K562 (cell line): ENCODE results near the gene NAV2. TPM values are rescaled to one million over a fixed set of nuclear protein-coding genes. Genes with fewer than 3 reads are reported as not detected.
A peak's percentile ranks its signal among the peaks of the same experiment; 100 is the strongest.

Experiments used
- ATF7 ChIP-seq: fragments of 450-650 bp; IDR thresholded peaks from 2 replicates; pipeline ENCODE4 v1.7.1; 2014; ENCODE audit warnings: mild to moderate bottlenecking, moderate library complexity
- CC2D1A ChIP-seq: fragments of 450-650 bp; IDR thresholded peaks from 2 replicates; pipeline ENCODE4 v1.6.1; 2017; ENCODE audit warnings: mild to moderate bottlenecking
- DIDO1 ChIP-seq: fragments of 450-650 bp; IDR thresholded peaks from 2 replicates; pipeline ENCODE4 v1.6.1; 2016; ENCODE audit warnings: low read depth, missing biosample characterization, missing genetic modification characterization
- GATAD2A ChIP-seq: fragments of 450-650 bp; IDR thresholded peaks from 2 replicates; pipeline ENCODE4 v1.6.1; 2017
- HDAC2 ChIP-seq: fragments of 450-650 bp; IDR thresholded peaks from 2 replicates; pipeline ENCODE4 v1.6.1; 2016; ENCODE audit warnings: mild to moderate bottlenecking
- IFI16 ChIP-seq: fragments of 250-450 bp; sonication (Bioruptor Pico); IDR thresholded peaks from 2 replicates; pipeline ENCODE4 v2.1.2; 2022; ENCODE audit warnings: mild to moderate bottlenecking, inconsistent platforms
- JUND ChIP-seq, 2 experiments: IDR thresholded peaks; 2 replicates in 1 of 2; 3 replicates in 1 of 2; pipeline ENCODE4 v1.6.1; 2011; ENCODE audit warnings: borderline replicate concordance in 2 of 2, low read depth in 2 of 2, low read length in 2 of 2, improper control_type of control experiment in 1 of 2, missing biosample characterization in 1 of 2, missing genetic modification characterization in 1 of 2, missing genetic modification reagents in 1 of 2
- KDM1A ChIP-seq, 2 experiments: fragments of 450-650 bp; IDR thresholded peaks; 2 replicates each; pipeline ENCODE4 v1.6.1; 2016; ENCODE audit warnings: mild to moderate bottlenecking in 2 of 2
- MAZ ChIP-seq, 2 experiments: fragments of 450-650 bp in 1 of 2; sonication (generic) in 1 of 2; formaldehyde crosslinking; IDR thresholded peaks in 1 of 2; conservative IDR thresholded peaks in 1 of 2; 2 replicates each; pipeline versions ENCODE4 v1.4.0 to v1.5.0; 2020; ENCODE audit warnings: mild to moderate bottlenecking in 1 of 2, missing genetic modification reagents in 1 of 2
- MYC ChIP-seq, 2 experiments: fragments of 250-450 bp in 1 of 2; sonication (Bioruptor Pico) in 1 of 2; IDR thresholded peaks; 2 replicates each; pipeline versions ENCODE4 v1.5.1 to v1.6.1; 2012 to 2021; ENCODE audit warnings: low read depth in 2 of 2, borderline replicate concordance in 1 of 2, improper control_type of control experiment in 1 of 2, low read length in 1 of 2, mild to moderate bottlenecking in 1 of 2, moderate library complexity in 1 of 2
- NCOA1 ChIP-seq: fragments of 450-650 bp; IDR thresholded peaks from 2 replicates; pipeline ENCODE4 v1.6.1; 2016; ENCODE audit warnings: low read depth
- SMARCA4 ChIP-seq: fragments of 450-650 bp; IDR thresholded peaks from 2 replicates; pipeline ENCODE4 v1.6.1; 2016
- SOX6 ChIP-seq: fragments of 450-650 bp; IDR thresholded peaks from 2 replicates; pipeline ENCODE4 v1.6.1; 2014; ENCODE audit warnings: mild to moderate bottlenecking
- ZNF431 ChIP-seq: sonication (generic); formaldehyde crosslinking; IDR thresholded peaks from 2 replicates; pipeline ENCODE4 v1.8.0; 2022; ENCODE audit warnings: mild to moderate bottlenecking, missing genetic modification reagents
- ZNF436 ChIP-seq: fragments of 250-450, 450-650 bp; sonication (Bioruptor Pico); formaldehyde crosslinking; IDR thresholded peaks from 2 replicates; pipeline ENCODE4 v1.7.0; 2020; ENCODE audit warnings: mild to moderate bottlenecking
- polyA plus RNA-seq, 8 experiments: library from polyadenylated mRNA; depleted of rRNA in 4 of 8; stranded (reverse) in 5 of 8; unstranded in 3 of 8; fragments of >200 nt; fragmentation: Nextera tagmentation in 2 of 8; fragmentation: Illumina TruSeq in 1 of 8; extraction: Ambion mirVana in 2 of 8; extraction: Trizol in 1 of 8; gene quantifications; 2 replicates each; pipeline versions ENCODE4 v1.2.1 to v1.2.3, GENCODE V29; 2011 to 2014; ENCODE audit warnings: inconsistent platforms in 1 of 8, missing spikeins in 1 of 8
- total RNA-seq, 7 experiments: library from RNA; depleted of rRNA in 6 of 7; stranded (reverse); fragments of >200 nt in 6 of 7; fragmentation: Illumina TruSeq in 2 of 7; extraction: Trizol in 2 of 7; gene quantifications; 2 replicates each; pipeline versions ENCODE4 v1.2.1 to v1.2.3, GENCODE V29; 2011 to 2021; ENCODE audit warnings: low replicate concordance in 1 of 7
- TF ChIP-seq, protein P1 (sequence below), 2 experiments: fragments of 450-650 bp in 1 of 2; sonication (generic) in 1 of 2; formaldehyde crosslinking in 1 of 2; IDR thresholded peaks; 2 replicates each; pipeline versions ENCODE4 v1.7.1 to v1.9.0; 2016 to 2022; ENCODE audit warnings: inconsistent platforms in 1 of 2, mild to moderate bottlenecking in 1 of 2, missing genetic modification reagents in 1 of 2
- TF ChIP-seq, protein P2 (sequence below): fragments of 250-450 bp; sonication (Bioruptor Pico); IDR thresholded peaks from 2 replicates; pipeline ENCODE4 v1.5.0; 2021; ENCODE audit warnings: mild to moderate bottlenecking, borderline replicate concordance

NAV2 gene
- total and polyA plus RNA-seq, 9 of the 15 experiments (the other 6 are each of a cell fraction or from before 2014, with no cell fraction given): 0.03 to 0.35 (median 0.05) TPM

DNA sequence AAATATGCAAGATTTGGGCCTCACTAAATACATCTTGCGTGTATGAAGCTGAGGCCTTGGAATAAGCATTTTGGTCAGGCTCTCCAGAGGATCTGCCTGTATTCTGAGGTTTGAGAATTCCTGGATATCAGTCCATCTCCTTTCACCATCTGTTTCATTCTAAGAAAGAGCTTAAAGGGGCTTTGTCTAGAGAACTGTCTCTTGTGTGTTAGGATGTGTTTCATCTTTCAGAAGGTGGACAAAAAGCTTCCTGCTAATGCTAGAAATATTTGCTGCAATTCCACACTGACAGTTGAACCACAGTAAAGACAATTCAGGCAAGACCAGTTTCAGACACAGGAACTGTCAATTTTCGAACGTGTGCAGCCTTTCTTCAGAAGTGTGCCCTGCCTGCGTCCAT, 262.2 kb downstream of the NAV2 start (continued):
- TF ChIP-seq, protein P1, sequence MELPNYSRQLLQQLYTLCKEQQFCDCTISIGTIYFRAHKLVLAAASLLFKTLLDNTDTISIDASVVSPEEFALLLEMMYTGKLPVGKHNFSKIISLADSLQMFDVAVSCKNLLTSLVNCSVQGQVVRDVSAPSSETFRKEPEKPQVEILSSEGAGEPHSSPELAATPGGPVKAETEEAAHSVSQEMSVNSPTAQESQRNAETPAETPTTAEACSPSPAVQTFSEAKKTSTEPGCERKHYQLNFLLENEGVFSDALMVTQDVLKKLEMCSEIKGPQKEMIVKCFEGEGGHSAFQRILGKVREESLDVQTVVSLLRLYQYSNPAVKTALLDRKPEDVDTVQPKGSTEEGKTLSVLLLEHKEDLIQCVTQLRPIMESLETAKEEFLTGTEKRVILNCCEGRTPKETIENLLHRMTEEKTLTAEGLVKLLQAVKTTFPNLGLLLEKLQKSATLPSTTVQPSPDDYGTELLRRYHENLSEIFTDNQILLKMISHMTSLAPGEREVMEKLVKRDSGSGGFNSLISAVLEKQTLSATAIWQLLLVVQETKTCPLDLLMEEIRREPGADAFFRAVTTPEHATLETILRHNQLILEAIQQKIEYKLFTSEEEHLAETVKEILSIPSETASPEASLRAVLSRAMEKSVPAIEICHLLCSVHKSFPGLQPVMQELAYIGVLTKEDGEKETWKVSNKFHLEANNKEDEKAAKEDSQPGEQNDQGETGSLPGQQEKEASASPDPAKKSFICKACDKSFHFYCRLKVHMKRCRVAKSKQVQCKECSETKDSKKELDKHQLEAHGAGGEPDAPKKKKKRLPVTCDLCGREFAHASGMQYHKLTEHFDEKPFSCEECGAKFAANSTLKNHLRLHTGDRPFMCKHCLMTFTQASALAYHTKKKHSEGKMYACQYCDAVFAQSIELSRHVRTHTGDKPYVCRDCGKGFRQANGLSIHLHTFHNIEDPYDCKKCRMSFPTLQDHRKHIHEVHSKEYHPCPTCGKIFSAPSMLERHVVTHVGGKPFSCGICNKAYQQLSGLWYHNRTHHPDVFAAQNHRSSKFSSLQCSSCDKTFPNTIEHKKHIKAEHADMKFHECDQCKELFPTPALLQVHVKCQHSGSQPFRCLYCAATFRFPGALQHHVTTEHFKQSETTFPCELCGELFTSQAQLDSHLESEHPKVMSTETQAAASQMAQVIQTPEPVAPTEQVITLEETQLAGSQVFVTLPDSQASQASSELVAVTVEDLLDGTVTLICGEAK (IDR thresholded peaks at IDR 0.05): 0 out of 2 replicates have a peak, but pooled peaks have one; percentile 6
- TF ChIP-seq, protein P1 (CRISPR knock-in tag; IDR thresholded peaks at IDR 0.05): no peak
- peak; percentile 53; the same call in 1 of the 2 replicates for TF ChIP-seq HDAC2
- TF ChIP-seq MAZ (CRISPR knock-in tag; conservative IDR thresholded peaks at IDR 0.05 in 1 of 2, IDR thresholded peaks at IDR 0.05 in 1 of 2): peak in 1 of 2 experiments; percentile 42; a peak in 1 of 4 replicates
- TF ChIP-seq KDM1A (IDR thresholded peaks at IDR 0.05): peak; percentile 67 to 85; a peak in 3 of 4 replicates
- TF ChIP-seq ZNF436 (CRISPR knock-in tag): no peak
- TF ChIP-seq, protein P2, sequence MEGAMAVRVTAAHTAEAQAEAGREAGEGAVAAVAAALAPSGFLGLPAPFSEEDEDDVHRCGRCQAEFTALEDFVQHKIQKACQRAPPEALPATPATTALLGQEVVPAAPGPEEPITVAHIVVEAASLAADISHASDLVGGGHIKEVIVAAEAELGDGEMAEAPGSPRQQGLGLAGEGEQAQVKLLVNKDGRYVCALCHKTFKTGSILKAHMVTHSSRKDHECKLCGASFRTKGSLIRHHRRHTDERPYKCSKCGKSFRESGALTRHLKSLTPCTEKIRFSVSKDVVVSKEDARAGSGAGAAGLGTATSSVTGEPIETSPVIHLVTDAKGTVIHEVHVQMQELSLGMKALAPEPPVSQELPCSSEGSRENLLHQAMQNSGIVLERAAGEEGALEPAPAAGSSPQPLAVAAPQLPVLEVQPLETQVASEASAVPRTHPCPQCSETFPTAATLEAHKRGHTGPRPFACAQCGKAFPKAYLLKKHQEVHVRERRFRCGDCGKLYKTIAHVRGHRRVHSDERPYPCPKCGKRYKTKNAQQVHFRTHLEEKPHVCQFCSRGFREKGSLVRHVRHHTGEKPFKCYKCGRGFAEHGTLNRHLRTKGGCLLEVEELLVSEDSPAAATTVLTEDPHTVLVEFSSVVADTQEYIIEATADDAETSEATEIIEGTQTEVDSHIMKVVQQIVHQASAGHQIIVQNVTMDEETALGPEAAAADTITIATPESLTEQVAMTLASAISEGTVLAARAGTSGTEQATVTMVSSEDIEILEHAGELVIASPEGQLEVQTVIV (CRISPR knock-in tag): no peak
- peak; percentile 20; the same call in 1 of the 2 replicates for TF ChIP-seq MYC (IDR thresholded peaks at IDR 0.05; ENCODE audit: low read depth, low read length)
- TF ChIP-seq MYC (CRISPR knock-in tag; IDR thresholded peaks at IDR 0.05; ENCODE audit: borderline replicate concordance, low read depth): no peak
- no peak for TF ChIP-seq IFI16
- TF ChIP-seq NCOA1: peak; percentile 76; the same call in 1 of the 2 replicates
- TF ChIP-seq JUND (IDR thresholded peaks at IDR 0.05; ENCODE audit: borderline replicate concordance, low read depth, low read length): no peak
- peak; percentile 61; the same call in 1 of the 3 replicates for TF ChIP-seq JUND (tag; IDR thresholded peaks at IDR 0.05; ENCODE audit: borderline replicate concordance, low read depth, low read length)
- TF ChIP-seq ZNF431 (CRISPR knock-in tag): no peak
- peak; percentile 70; the same call in 1 of the 2 replicates for TF ChIP-seq GATAD2A
- TF ChIP-seq CC2D1A: peak; percentile 32; the same call in 1 of the 2 replicates
- TF ChIP-seq SMARCA4: peak; percentile 90
- peak; percentile 97 for TF ChIP-seq SOX6
- TF ChIP-seq ATF7: peak; percentile 43; the same call in 1 of the 2 replicates
- no peak for TF ChIP-seq DIDO1
